AG04449 (cell line): ENCODE data around the gene COL13A1.

Experiments used
- CTCF ChIA-PET: fragments of 350-600 bp; formaldehyde crosslinking; extraction: SDS; loops from one replicate; lab custom pipeline; 2021; ENCODE audit warnings: antibody characterized with exemption; lab: Yijun Ruan, JAX
- POLR2A ChIA-PET: fragments of 400-600, 350-600 bp; formaldehyde crosslinking; extraction: SDS; loops from one replicate; lab custom pipeline; 2020; ENCODE audit warnings: antibody characterized with exemption, inconsistent platforms; lab: Yijun Ruan, JAX
- DNase-seq: peaks from one replicate; pipeline ENCODE4 v3.0.0-alpha.2; 2010; ENCODE audit warnings: low read depth, low spot score
- H3K4me3 ChIP-seq: 2 replicates; pipeline ENCODE4 v1.5.1; 2011; ENCODE audit warnings: low read depth, mild to moderate bottlenecking, control low read depth, low read length
- TF ChIP-seq, protein P1 (sequence below): IDR thresholded peaks from one replicate; pipeline ENCODE4 v1.5.1; 2011; ENCODE audit warnings: mild to moderate bottlenecking, moderate library complexity, low read length, control low read depth, inconsistent platforms; ENCODE audit not compliant: insufficient read depth; ENCODE audit errors: missing control alignments

Gene COL13A1

GRCh38 chr10:69892816-69893215 is 91.1 kb downstream of the COL13A1 start:
- no peak overlapping the region for H3K4me3 ChIP-seq
- TF ChIP-seq, protein P1, sequence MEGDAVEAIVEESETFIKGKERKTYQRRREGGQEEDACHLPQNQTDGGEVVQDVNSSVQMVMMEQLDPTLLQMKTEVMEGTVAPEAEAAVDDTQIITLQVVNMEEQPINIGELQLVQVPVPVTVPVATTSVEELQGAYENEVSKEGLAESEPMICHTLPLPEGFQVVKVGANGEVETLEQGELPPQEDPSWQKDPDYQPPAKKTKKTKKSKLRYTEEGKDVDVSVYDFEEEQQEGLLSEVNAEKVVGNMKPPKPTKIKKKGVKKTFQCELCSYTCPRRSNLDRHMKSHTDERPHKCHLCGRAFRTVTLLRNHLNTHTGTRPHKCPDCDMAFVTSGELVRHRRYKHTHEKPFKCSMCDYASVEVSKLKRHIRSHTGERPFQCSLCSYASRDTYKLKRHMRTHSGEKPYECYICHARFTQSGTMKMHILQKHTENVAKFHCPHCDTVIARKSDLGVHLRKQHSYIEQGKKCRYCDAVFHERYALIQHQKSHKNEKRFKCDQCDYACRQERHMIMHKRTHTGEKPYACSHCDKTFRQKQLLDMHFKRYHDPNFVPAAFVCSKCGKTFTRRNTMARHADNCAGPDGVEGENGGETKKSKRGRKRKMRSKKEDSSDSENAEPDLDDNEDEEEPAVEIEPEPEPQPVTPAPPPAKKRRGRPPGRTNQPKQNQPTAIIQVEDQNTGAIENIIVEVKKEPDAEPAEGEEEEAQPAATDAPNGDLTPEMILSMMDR, result no peak
- ChIA-PET POLR2A (no interaction called here), CTCF (interaction anchor here (1.2 to 17.3 kb wide), 3 partner anchors 9 to 150 kb away, joined by 3 to 218 read pairs (median 28); no protein-coding TSS in a partner anchor)
- DNase-seq, result no peak

DNA sequence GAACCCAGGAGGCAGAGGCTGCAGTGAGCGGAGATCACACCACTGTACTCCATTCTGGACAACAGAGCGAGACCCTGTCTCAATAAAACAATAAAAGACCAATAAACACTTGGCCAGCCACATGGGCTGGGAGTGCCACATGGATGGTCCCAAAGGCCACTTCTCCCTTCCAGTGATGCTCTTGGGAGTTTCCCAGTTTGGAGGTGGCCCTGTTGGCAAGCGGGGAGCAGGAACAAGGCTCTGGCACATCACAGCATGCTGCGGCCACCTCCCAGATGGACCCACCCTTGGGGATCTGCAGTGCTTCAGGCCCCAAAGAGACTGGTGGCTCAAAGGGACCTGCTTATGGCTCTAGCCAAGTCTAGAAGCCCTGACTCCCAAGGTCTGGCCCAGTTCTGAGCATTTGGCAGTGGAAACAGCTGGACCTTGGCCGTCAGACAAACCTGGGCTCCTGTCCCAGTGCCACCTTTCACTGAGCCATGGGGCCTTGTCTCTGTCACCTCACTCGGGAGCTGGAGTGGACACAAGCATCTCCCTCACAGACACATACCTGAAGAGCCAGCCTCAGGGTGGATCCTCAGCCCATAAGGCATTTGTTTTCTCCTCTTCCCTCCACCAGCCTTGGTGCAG is 91.7 kb downstream of the COL13A1 start:
- TF ChIP-seq, protein P1, result no peak
- ChIA-PET CTCF (interaction anchor here (0.9 to 17.3 kb wide), 5 partner anchors 8 to 150 kb away, joined by 3 to 218 read pairs (median 4); no protein-coding TSS in a partner anchor), POLR2A (no interaction called here)
- no peak for DNase-seq
- no peak overlapping the region for H3K4me3 ChIP-seq

GRCh38 chr10:69894156-69894555 is 92.5 kb downstream of the COL13A1 start:
- TF ChIP-seq, protein P1, result no peak
- no peak overlapping the region for H3K4me3 ChIP-seq
- POLR2A ChIA-PET, result no interaction called here
- no peak for DNase-seq
- CTCF ChIA-PET, result interaction anchor here (0.9 to 17.3 kb wide), 4 partner anchors 11 to 151 kb away, joined by 3 to 218 read pairs (median 4); no protein-coding TSS in a partner anchor

DNA sequence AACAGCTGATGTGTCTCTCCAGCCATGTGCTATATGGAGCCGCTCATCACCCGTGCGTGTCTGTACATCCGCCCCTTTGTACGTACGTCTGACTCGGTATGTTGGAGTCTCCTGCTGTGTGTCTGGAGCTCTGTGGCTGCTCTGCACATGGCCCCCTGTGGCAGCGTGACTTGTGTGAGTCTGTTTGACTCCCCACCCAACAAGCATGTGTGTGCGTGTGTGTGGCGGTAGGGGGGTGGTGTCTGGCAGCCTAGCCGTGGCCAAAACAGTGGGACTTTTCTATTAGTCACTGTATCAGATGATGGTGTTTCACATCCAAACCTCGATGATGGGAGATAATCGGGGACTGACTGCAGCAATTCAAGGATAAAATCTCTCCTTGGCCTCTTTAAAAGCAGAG is 94.1 kb downstream of the COL13A1 start:
- H3K4me3 ChIP-seq, result no peak overlapping the region
- CTCF ChIA-PET, result interaction anchor here (0.7 to 17.3 kb wide), 5 partner anchors 9 to 99 kb away, joined by 3 to 218 read pairs (median 5); no protein-coding TSS in a partner anchor
- DNase-seq, result peak; percentile 79
- TF ChIP-seq, protein P1, result no peak
- POLR2A ChIA-PET, result no interaction called here

DNA sequence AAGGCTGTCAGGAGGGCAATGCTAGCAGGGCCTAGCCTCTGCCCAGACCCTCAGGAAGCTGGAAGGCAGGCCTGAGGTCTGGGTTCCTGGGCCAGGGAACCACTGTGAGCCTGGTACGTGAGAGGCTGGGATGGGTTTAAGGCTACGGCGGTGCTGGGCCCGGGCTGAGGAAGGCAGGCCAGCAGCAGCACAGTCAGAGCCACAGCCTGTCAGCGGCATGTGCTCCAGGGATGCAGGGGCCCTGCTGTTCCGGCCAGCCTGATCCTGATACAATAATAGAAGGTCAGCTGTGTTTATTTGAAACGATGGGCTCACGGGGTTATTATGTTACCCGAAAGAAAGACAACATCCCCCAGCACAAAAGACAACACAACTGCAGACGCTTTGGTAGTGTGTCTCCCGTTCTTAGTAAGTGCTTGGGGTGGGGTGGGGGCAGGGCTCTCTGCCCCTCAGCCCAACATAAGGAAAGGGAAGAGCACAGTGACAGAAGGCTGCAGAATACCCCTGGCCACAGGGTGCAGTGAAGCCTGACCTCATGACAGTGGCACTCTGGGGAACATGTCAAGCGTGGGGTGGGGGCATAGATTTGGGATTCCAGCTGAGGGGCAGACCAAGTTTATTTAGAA is 95.0 kb downstream of the COL13A1 start:
- ChIA-PET POLR2A (no interaction called here), CTCF (interaction anchor here (0.7 to 17.3 kb wide), 4 partner anchors 13 to 217 kb away, joined by 3 to 218 read pairs (median 4); no protein-coding TSS in a partner anchor)
- no peak overlapping the region for H3K4me3 ChIP-seq
- TF ChIP-seq, protein P1, result no peak
- no peak for DNase-seq

- ChIA-PET POLR2A (no interaction called here), CTCF (interaction anchor here (0.8 to 17.3 kb wide), 4 partner anchors 12 to 108 kb away, joined by 3 to 218 read pairs (median 3); no protein-coding TSS in a partner anchor)
- no peak overlapping the region for H3K4me3 ChIP-seq
- TF ChIP-seq, protein P1, result no peak
- no peak for DNase-seq
Observed at GRCh38 chr10:69897432-69897831, 95.7 kb downstream of the COL13A1 start.
